ENCODE data around the gene CD9.
"Not testable (repeated sequence)": the region's sequence is repeated elsewhere in the genome, so short reads cannot be mapped to it uniquely, and the experiment has no call there.

CD9 gene

DNA sequence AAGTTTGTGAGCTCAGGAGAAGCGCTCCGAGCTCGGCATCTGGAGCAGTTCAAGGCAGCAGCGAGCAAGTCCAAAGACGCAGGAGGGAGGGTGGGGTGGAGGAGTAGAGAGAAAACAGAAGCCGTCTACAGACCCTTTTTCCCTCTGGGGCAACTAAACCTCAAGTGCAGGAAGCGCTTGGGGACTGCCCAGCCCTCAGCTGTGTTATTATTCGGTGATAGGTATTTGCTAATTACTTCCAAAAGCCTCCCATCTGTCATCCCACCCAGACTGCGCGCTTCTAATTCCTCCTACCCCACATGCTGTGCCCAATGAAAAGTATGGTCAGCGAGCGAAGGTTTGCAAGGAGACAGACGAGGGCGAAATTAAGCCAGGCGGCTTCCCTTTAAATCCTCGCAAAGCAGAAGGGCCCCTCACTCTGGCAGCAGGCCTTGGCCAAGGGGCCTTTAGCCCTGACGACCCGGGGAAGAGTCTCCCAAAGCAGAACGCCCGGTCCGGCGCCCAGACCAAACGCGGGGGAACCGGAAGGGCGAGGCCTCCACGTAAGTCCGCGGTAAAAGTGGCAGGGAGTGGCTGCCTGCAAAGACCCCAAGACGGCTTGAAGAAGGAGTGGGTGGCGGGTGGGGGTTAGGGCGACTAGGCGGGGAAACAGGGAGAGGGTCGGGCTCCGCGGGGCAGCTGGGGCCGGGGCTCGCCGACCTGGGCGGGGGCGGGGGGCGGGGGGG lies 507 bp upstream of the CD9 start:
- DNase-seq (ENCODE audit: low read depth in 2 of 2), result no peak

GRCh38 chr12:6201213-6201608 lies 1.0 kb downstream of the CD9 start:
- DNase-seq (ENCODE audit: low read depth in 2 of 2), result no peak

- no peak for DNase-seq (ENCODE audit: low read depth in 2 of 2)
These were observed 1.6 kb downstream of the CD9 start for GRCh38 chr12:6201826-6202225.

DNA sequence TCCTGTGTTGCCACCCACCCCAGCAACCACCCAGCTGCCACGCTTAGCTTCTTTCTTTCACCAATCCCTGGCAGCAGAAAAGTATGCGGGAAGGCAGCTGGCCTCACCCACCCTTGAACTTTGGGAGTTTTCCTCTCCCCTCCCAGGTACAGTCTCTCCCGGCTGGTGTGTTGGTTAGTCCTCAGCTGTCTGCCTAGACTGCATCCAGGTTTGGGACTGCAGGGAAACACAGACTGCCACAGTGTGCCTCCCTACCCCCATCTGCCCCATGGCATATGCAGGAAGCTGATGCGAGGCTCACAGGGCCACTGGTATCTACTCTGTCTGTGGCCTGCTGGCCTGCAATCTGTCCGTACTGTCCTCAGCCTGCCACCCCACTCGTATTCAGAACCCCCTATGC lies 2.1 kb downstream of the CD9 start:
- DNase-seq (ENCODE audit: low read depth in 2 of 2), result no peak

DNA sequence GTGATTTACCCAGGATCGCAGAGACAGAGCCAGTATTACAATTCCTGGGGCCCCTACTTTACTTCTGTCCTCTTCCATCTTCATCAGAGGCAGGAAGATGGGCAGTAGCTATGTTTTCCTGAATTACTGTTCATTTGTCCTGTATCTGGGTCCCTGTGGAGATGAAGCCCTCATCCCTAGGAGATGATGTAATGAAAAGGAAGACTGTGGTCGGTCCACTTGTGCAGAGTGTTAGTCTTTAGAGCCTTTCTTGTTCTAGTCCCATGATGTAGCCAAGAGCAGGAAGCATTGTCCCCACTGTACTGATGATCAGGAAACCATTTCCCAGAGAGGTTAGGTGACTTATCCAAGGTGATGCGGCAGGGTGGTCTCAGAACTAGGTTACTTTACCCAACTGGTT lies 2.6 kb downstream of the CD9 start:
- no peak for DNase-seq (ENCODE audit: low read depth in 2 of 2)

DNA sequence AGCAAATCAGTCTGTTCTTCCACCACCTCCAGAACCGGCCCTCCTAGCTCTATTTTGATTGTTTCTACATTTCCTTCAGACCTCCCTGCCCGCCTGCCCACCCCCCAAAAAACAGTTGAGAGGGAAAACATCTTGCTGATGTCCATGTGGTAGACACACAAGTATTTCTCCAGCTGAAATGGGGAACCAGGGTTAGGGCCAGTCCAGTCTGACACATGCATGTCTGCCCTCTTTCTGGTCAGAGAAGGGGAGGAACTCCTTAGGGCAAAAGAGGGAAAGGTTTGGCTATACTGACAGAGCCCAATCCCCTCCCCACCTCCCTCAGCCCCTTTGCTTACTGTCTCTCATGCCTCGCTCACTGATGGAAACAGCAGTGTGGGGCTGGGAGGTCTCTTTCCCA lies 3.4 kb downstream of the CD9 start:
- DNase-seq (ENCODE audit: low read depth in 2 of 2), result no peak

DNA sequence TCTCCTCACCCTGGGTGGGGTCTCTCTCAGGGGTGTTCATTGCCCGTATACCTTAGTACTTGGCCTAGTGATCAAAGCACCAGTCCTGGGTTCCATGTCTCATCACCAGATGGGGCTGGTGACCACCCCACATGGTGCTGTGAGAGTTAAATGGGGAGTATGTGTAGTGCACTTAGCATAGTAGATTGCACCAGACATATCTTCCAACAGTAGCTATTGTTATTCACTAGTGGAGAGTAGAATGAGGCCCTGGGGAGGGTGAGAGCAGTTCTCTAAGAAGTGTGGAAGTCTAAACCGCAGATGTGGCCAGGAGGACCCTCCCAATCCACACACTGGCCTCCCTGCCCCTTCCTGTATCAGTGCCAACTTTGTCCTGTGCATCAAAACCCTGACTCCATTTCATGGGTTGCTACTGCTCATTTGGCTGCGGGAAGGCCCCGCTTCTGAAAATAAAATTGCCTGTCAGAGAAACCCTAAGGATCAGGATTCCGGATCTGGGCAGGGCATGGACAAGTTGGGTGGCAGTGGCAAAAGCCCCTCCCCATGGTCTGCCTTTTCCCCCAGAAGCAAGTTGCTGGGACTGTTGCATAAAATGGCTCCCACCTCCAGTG lies 4.4 kb downstream of the CD9 start:
- no peak for DNase-seq (ENCODE audit: low read depth in 2 of 2)

GRCh38 chr12:6205144-6205539 lies 4.9 kb downstream of the CD9 start:
- DNase-seq (ENCODE audit: low read depth in 2 of 2), result no peak

DNA sequence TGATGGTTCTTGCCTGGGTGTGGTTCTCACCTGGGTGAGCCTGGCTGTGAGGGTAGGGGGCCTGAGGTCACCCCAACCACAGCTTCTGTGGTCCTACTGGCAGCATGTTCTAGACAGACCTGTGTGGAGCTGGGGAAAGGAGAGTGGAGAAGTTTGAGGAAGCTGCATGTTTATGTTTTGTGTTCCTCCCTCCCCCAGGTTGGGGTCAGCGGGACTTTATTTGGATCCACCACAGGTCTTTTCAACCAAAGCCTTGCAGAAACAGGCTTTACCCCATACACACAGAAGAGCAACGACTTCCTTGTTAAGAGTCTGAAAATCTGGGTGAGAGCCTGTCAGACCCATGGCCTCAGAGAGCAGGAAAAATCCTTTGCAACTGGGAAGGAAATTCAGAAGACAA lies 5.6 kb downstream of the CD9 start:
- no peak for DNase-seq (ENCODE audit: low read depth in 2 of 2)

GRCh38 chr12:6206327-6206726 lies 6.1 kb downstream of the CD9 start:
- no peak for DNase-seq (ENCODE audit: low read depth in 2 of 2)

DNA sequence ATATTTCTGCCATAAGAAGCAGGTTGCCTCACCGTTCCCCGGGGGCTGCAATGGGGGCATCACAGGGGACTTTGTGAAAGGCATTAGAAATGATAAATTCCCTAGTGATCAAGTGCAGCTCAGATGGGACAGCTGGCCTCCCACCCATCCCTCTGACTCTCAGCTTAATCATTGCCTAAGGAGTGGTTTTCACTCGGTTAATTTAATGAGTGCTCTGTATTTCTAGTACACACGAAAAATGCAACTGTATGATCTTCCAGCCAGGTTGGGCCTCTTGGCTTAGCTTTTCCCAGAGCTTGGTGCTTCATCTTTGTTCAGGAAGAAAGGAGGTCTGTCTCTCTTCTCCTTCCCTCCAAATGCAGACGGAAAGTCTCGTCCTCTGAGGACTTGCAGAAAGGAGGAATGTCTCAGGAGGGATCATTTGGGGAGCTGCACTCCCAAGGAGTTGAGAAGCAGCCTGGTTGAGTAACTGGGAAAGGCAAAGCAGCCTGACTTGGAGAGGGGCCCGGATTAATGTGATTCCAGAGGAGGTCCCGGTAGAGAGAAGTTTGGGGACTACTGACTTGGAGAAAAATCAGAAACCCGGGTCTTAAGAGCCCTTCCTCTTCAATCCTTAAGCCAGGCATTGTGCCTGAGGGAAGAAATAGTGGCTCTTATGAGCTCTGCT lies 7.2 kb downstream of the CD9 start:
- no peak for DNase-seq (ENCODE audit: low read depth in 2 of 2)

DNA sequence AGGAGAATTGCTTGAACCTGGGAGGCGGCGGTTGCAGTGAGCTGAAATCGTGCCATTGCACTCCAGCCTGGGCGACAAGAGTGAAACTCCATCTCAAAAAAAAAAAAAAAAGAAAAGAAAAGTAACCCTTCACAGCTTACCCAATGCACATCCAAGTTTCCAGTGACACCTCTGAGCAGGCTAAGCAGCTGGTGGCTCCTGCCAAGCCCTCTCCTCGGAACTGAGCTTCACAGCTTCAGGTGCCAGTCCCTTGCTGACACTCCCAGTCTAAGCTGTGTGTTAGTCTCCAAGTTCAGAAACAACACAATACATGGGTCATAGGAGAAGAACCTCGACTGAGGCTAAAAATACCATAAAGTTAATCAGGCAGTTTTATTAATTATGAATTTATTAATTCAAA lies 7.9 kb downstream of the CD9 start:
- DNase-seq (ENCODE audit: low read depth in 2 of 2), result no peak

DNA sequence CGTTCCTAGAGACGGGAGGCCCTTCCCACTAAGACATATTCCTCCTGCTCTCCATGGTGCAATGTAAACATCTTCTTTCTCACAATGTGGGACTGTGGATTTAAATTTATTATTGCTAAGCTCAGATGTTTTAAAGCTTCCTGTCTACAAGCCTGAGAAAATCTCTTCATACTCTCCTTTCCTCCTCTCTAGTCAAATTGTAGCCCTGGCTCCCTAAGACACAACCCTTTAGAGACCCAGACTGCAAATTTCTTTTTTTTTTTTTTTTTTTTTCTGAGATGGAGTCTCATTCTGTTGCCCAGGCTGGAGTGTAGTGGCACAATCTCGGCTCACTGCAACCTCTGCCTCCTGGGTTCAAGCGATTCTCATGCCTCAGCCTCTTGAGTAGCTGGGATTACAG lies 9.2 kb downstream of the CD9 start:
- not testable (repeated sequence) for DNase-seq (ENCODE audit: low read depth in 2 of 2)

DNA sequence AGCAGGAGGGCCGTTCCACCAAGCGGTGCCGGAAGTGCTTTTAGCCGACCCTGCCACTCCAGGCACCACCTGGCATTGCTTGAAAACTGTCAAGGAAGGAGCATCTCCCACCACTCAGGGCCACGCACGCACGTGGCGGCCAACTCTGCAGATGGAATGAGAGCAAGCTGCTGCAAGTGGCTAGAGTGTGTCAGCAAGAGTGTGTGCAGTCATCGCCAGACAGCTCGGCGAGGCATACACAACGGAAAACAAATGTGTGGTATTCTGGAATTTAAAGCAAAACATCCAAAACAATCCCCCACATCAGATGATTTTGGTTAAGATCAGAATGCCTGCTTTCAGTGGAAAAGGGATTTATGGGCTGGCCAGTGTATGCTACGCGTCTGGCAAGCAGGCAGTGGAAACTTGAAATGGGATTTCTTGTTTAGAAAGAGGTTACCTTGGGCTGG lies 11.2 kb downstream of the CD9 start:
- no peak for DNase-seq (ENCODE audit: low read depth in 2 of 2)

GRCh38 chr12:6212086-6212485 lies 11.9 kb downstream of the CD9 start:
- DNase-seq (ENCODE audit: low read depth in 2 of 2), result no peak

DNA sequence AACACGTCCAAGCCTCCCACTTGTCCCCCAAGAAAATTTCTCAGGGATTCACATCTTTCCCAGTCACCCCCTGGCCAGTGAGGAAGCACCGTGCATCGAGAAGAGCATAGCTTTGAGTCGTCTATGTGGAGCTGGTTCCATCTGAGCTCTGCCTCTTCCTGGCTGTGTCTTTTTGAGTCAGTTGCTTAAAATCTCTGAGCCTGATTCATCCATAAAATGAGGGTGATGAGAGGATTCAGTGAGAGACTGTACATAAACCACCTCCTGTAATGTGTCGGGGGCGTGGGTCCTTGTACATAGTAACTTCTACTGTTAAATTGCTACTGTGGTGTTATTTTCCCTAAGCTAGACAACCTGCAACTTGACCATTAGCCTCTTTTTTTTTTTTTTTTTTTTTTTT lies 13.8 kb downstream of the CD9 start:
- DNase-seq (ENCODE audit: low read depth in 2 of 2), result no peak

DNA sequence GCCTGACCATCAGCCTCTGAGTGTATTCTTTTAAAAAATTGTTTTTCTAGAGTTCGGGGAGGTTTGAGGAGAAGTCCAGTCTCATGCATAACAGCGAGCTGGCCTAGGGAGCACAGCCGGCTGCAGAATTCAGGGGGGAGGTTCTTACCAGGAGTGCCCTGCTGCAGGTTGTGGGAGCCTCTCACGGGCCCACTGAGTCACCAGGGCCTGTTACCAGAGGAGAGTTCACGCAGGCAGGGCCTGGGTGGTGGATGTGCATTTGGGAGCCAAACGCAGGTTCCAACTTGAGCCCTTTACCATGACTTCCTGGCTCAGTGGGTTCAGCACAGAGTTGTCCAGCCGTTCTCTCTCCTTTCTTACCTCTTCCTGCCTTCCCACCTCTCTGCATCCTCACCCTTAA lies 14.4 kb downstream of the CD9 start:
- DNase-seq (ENCODE audit: low read depth in 2 of 2), result no peak

DNA sequence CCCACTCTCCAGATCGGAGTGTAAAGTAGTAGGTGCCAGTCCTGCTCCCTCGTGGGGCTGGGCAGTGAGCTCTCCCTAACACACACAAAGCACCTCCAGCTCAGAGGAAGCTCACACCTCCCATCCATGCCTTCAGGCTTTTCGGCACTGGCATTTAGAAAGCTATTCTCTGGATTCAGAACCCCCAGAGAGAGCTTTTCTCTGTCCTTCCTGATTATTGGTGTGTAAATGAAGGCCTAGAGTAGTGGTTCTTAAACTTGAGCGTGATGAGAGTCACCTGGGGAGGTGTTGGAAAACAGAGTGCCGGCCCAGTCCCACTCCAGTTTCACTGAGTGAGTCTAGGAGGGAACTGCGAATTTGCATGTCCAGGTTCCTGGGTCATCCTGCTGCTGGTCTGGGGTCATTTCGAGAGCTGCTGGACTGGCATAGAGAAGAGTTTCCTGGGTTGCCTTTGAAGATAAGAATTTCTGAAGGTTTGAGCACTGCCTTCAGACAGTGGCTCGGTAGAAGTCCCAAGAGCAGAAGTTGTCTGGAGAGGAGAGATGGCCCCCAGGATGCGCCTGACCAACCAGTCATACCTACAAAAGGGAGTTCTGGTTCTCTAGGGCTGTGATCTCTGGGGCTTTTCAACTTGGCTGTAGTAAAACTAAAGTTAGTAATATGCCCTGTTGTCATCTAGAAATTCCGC lies 15.1 kb downstream of the CD9 start:
- DNase-seq (ENCODE audit: low read depth in 2 of 2), result no peak

DNA sequence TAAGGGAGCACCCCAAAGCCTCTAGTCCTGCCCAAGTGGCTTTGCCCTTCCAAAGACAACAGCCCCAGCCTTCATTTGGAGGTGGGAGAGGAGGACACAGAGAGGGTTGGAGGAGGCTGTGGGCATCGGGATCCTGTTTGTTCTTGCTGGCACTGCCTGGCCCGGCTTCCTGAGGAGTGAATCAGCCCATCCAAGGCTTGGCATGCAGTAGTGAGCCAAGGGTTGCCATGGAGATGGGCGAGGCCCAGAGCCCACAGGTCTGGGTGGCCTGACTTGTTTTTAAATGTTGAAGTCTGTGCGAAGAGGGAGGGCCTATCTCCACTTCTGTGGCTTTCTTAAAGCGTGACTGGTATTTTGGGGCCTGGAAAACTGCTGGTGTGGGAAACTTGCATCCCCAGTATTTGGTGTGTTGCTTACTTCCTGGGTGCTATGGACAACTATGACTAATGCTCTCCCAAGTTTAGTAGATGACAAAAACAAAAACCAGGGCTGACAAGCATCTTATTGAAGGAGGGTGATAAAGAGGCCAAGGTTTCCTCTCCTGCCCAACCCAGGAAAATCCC lies 15.8 kb downstream of the CD9 start:
- no peak for DNase-seq (ENCODE audit: low read depth in 2 of 2)

DNA sequence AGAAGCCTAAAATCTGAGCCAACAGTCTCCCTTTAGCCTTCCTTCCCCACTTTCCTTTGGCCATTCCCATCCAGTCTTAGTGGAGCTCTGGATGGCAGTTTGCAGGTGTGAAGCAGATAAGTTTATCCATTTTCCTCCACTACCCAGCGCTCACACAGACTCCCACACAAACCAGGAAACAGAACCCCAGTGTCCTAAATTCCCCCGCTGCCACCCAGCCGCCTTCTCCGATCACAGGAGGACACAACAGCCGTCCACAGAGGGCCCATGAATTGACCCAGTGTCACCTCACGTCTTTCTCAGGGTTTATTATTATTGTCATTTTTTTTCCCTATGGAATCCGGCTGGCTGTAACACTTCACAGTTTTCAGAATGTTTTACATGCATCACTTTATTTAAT lies 16.4 kb downstream of the CD9 start:
- no peak for DNase-seq (ENCODE audit: low read depth in 2 of 2)

GRCh38 chr12:6218347-6218925 lies 18.2 kb downstream of the CD9 start:
- no peak for DNase-seq (ENCODE audit: low read depth in 2 of 2)

GRCh38 chr12:6219980-6220379 lies 19.8 kb downstream of the CD9 start:
- no peak for DNase-seq (ENCODE audit: low read depth in 2 of 2)

Data from stimulated activated CD8-positive, alpha-beta memory T cell treated with anti-CD3 and anti-CD28 coated beads, Interleukin-15, amount 100 ng/mL, for 48 hours (primary cell).